ENCODE data around the gene ZMPSTE24.
"Not testable (repeated sequence)": the region's sequence is repeated elsewhere in the genome, so short reads cannot be mapped to it uniquely, and the experiment has no call there.

ZMPSTE24 gene

DNA sequence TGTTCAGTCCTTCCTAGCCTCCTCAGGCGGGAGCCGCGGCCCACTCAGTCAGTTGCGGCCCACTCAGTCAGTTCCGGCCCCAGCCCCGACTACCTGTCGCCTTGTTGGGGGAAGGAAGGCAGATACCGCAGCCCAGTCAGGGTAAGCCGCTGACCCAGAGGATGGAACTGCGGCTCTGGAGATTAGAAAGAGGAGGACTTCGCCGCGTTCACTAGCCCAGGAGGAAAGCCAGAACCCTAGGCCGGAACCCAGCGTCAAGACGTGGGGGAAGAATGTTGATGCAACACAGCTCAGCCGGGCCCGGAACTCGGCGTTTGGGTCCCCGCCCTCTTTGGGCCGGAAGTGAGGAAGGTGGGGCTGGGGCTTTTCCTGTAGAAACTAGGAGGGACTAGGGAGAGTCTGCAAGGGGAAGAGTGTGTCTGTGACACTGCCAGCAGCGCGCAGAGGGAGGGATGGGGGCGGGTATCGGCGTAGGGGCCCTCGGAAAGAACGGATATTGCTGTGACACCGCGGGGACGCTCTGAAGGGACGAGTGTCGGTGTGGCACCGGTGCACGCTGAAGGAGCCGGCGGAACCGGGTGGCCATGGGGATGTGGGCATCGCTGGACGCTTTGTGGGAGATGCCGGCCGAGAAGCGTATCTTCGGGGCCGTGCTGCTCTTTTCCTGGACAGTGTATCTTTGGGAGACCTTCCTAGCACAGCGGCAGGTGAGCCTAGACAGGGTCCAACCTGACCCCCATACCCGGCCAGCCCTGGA, at the start of gene ZMPSTE24:
Gene ZMPSTE24 (plus strand): TSS at position 549 of the 757 bp plus-strand sequence. CDS start 36 bp downstream, at position 585.
- FAIRE-seq = no peak

DNA sequence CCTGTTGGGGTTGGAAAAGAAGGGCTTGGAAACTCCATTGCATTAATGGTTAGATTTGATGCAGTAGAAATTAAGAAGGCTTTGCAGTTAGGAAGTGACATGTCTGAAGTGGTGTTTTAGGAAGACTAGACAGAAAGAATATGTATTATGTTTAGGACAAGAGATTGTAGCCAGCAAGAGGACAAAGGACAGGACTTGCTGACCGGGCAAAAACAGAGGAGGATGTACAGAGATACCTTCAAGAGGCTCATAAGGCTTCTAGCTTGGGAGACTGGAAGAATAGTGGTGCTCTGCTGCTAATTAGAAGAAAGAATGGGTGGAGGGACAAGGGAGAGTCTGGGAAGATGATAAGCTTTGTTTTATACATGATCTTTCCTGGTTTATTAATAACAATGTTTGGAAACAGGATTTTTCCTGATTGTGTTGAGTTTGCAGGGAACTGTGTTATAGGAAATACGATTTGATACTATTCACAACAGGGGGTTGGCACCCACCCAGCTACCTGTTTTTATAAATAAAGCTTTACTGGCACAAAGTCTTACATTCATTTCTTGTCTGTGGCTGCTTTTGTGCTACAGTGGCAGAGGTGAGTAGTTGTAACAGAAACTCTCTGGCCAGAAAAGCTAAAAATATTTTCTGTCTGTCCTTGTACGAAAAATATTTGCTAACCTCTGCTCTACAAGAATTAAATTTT, 47.4 kb upstream of the ZMPSTE24 start:
- FAIRE-seq = no peak

DNA sequence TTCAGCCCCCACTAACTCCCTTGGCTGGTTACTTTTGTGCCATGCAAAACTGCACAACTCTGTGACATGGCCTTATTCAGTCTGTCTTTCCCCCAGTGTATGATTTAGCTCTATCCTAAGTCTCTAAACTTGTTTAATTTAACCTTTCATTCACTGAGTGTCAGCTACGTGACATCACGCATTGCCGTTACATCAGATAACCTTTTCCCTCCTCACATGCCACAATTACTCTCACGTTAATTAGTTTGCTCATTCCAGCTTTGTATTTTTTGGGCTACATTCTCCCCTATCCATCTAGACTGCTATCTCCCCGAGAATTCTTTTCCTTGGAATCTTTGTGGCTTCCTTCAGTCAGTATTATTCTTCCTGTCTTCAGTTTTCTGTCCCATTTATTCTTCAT, 39.7 kb upstream of the ZMPSTE24 start:
- FAIRE-seq = no peak

DNA sequence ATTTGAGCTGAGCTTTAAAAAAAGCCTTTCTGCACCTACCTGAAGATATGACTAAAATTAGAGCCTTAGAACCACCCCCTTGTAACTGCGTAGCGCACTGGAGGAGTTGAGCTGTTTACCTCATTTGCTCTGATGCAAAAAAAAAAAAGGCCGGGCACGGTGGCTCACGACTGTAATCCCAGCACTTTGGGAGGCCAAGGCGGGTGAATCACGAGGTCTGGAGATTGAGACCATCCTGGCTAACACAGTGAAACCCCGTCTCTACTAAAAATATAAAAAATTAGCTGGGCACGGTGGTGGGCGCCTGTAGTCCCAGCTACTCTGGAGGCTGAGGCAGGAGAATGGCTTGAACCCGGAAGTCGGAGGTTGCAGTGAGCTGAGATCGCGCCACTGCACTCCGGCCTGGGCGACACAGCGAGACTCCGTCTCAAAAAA, 36.5 kb upstream of the ZMPSTE24 start:
- not testable (repeated sequence) for FAIRE-seq

DNA sequence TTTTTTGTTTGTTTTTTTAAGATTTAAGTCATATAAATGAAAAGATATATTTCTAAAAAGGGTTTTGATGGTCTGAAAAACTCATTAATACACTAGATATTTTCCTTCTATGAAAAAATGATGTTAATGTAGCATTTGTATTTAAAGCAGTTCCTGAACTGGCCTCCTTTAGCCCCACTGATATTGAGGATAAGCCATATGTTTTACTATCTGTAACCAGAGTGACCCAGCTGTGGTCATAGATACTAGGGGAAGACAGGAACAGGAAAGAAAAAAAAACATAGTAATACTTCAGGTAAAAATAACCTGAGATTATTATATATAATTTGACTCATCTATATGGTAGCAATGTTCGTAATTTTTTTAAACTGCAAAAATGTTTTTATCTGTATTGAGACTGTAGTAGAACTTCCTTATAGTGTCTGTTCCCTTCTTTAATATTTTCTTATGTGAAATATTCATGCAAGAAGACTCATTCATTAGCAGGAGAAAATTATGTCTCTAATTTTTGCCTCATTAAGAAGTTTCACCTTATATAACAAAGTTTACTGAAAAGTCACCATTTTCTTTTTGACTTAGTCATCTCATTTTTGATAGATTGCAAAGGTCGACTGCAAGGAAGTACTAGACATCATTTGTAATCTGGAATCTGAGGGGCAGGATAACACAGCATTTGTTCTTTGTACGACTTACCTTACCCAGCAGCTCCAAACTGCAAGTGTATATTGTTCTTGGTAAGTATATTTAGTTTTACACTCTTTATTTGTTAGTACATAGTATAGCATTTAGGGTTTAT, 35.9 kb upstream of the ZMPSTE24 start:
- FAIRE-seq = no peak

DNA sequence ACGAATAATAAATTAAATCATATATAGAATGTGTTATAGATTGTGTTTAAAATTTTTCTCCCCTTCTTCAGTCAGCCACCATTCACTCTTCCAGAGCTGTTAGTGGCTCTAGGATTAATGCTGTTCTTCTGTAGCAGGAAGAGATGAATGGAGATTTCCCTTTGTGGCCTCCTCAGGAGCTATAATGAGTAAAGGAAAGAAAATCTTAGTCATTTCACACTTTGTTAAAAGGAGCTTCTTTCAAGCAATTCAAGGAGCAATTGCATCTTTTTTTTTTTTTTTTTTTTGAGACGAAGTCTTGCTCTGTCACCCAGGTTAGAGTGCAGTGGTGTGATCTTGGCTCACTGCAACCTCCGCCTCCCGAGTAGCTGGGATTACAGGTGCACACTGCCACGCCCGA, 34.0 kb upstream of the ZMPSTE24 start:
- FAIRE-seq = no peak

DNA sequence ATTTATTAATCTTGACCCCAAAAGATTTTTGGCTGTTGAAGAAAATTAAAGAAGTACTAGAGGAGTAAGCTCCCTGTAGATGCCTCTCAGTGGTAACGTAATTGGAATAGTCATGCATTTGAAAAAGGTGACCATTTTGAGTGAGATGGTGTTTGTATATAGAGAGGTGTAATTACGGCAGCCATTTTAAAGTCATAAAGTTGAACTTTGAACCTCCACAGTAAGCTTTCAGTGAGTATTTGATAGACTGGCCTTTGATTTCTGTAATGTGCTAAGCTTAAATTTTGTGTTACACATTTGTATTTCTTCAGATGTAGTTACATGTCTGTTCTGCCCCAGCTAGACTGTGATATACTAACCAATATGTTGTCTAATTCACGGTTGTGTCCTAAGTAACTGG, 31.8 kb upstream of the ZMPSTE24 start:
- FAIRE-seq = no peak

DNA sequence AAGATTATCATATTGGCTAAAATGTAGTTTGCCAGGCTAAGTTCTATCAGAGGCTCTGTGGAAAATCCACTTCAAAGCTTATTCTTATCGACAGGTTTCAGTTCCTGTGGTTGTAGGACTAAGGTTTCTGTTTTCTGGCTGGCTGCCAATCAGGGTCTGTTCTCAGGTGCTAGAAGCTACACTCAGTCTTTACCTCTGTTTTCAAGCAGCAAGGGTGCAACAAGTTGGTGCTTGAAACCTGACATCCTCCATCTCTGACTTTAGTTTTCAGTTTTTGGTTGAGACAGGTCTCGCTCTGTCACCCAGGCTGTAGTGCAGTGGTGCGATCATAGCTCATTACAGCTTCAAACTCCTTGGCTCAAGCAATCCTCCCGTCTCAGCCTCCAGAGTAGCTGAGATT, 25.6 kb upstream of the ZMPSTE24 start:
- FAIRE-seq = no peak

DNA sequence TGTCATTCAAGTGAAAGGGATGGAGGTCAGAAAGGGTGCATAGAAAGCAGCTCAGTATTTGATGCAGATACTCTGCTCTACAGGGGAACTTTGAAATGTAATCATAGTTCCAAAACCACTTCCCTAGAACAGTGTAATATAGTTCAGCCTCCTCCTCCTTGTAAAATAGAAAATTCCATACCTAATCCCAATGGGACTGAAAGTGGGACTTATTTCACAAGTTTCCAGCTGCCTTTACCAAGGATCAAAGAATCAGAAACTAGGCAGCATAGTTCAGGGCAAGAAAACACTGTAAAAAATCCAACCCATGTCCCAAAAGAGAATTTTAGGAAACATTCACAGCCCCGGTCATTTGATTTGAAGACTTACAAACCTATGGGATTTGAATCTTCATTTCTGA, 18.4 kb upstream of the ZMPSTE24 start:
- no peak for FAIRE-seq

DNA sequence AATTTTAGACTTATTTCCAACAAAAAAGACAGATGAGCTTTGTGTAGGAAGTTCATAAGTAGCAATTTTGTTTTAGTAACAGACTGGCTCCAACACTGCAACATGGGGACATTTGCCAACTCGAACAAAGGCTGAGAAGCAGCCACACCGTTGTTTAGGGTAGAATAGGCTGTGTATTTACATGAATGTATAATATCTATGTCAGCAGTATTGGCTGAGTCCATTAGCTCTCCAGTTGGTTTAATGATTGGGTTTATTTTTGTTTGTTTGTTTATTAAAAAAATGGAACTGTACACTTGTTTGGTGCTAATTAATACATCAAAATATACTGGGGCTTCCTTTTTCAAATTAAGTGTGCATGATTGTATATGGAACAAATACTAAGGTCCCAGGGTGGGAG, 17.6 kb upstream of the ZMPSTE24 start:
- FAIRE-seq = no peak

DNA sequence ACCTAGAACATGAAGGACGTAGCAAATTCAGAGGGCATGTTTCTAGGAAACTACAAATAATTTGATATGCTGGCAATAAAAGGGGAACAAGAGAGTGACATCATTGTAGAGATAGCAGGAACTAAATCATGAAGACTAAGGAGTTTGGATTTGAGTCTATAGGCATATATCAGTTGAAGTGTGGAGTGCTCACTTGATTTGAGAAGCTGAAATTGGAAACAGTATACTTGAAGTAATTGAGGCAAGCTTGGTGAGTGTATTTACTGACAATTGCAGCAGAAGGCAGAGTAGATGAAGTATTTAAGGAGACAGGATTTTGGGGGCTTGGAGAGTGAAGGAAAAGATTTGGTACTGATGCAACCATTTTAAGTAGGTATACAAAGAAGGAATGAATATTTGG, 16.7 kb upstream of the ZMPSTE24 start:
- FAIRE-seq = no peak

DNA sequence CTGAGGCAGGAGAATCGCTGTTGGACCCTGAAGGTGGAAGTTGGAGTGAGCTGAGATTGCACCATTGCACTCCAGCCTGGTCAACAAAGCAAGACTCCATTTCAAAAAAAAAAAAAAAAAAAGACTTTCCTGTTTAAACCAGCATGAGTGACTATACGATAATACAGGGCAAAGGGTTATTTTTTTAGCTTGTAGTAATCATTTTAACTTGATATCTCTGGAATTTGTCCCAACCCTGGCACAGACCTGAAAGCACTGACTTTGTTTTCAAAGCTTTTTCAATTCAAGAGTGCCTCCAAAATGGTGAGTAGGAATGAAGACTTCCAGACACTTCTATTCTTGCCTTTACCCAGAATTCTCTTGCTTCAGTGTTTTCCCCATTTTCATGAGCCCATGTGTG, 14.7 kb upstream of the ZMPSTE24 start:
- no peak for FAIRE-seq

DNA sequence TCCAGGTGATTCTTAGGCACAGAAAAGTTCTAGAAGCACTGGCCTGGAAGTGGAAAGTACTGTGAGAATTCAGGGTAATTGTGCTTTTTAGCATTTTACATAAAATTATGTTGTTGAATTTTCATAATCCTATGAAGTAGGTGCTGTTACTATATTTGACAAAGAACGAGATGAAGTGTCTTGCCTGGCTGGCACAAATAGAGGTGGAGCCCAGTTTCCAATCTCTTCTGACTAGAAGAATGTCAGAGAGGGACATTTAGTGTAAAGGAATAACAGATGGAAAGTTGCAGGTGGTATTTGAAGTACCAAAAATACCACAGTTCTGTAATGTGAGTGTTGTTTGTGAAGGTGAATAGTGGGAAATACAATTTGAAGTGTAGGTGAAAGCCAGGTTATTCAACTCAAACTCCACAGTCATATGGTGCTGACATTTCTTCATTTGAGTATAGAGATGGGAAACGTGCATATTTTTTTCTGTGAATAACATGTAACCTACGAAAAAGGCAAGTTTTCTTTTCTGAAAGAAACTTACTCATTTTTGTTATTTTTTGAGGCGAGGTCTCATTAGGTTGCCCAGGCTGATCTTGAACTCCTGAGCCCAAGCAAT, 13.8 kb upstream of the ZMPSTE24 start:
- no peak for FAIRE-seq

DNA sequence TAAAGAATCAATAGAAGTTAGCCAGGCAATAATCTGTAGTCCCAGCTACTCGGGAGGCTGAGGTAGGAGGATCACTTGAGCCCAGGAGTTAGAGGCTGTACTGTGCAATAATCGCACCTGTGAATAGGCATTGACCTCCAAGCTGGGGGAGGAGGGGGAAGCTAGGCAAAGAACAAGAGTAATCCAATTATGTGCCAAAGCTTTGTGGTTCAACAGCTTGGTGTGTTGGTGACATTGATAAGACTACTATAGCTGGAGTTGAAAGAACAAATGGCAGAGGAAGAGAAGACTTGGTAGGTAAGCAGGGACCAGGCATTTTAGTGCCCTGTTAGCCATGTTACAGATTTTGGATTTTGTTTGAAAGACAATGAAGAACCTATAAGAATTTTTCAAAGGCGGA, 12.3 kb upstream of the ZMPSTE24 start:
- no peak for FAIRE-seq

DNA sequence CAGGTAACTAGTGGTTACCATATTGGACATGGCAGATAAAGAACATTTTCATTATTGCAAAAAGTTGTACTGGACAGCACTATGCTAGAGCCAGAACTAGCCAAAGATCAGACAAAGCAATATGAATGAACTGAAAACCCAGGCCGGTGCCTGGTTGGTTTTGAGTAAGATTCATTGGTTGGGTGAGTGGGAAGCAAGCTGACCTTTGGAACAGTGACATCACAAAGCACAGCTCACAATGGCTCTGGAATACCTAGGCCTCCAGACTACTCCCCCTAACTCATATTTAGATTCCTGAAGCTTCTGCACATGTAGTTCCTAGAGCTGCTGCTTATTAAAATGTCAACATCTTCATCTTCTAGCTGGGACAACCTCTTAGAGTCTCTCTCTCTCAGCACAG, 10.4 kb upstream of the ZMPSTE24 start, which contains the start of gene TMCO2:
Gene TMCO2 (plus strand): TSS at position 283 of the 400 bp plus-strand sequence. CDS start 57 bp downstream, at position 340.
- FAIRE-seq = no peak

DNA sequence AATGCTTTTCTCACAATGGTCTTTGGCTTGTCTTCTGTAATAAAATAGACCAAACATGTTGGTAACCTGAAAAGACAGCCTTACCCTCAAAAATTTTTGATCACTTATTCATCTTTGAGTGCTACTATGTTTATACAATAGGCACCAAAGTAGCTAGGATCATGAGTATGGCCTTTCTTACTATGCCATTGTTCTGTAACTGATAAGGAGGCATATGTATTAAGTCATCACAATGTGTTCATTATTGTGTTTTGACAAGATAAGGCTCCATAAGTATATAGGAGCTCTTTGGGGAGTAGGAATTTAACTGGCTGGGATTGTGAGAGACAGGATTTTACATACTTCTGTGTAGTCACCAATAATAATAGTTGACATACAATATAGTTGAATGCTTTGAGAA, 9.6 kb upstream of the ZMPSTE24 start:
- no peak for FAIRE-seq

DNA sequence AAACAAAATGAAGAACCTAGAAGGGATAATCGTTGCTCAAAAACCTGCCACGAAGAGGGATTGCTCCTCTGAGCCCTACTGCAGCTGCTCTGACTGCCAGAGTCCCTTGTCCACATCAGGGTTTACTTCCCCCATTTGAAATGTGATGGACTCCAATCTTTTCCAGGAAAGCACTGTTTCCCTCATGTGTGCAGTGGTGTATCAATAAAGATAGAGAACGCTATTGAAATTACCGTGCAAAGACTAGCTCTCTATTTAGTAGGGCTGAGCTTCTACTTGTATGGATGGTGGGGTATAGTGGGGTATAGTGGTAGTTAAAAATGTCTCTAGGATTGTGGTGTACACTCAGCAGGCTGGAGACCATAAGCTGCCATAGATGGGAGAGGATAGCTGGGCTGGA, 6.6 kb upstream of the ZMPSTE24 start:
- FAIRE-seq = no peak

DNA sequence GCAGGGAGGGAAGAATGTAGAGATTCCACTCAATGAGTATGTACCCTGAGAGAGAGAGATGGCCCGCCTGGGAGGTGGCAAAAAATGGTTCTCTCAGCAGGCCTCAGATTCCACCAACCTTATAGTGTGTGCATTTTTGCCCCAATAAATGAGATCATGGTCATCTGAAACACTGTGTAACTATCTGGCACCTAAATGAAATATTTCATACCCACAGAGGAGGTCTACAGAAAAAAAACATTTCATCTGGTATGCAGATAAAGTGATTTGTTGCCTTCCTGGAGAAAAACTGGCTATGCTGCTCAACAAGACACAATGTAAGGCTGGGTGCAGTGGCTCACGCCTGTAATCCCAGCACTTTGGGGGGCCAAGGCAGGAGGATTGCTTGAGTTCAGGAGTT, 5.4 kb upstream of the ZMPSTE24 start:
- no peak for FAIRE-seq

DNA sequence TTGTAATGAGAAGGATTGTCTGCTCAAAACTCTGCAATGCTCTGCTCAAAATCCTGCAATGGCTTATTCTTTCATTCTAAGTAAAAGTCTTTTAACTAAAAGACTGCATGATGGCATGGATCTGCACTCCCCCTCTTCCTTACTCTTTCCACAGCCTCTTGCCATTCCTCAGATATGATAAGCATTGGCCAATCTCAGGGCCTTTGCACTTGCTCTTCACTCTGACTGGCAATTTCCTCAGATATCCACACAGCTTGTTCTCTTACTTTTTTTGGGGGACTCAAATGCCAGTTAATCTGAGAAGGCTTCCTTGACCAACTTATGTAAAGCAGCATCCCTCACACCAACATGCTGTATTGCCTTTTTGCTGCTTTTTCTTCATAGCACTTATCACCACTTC, 2.8 kb upstream of the ZMPSTE24 start:
- FAIRE-seq = no peak

DNA sequence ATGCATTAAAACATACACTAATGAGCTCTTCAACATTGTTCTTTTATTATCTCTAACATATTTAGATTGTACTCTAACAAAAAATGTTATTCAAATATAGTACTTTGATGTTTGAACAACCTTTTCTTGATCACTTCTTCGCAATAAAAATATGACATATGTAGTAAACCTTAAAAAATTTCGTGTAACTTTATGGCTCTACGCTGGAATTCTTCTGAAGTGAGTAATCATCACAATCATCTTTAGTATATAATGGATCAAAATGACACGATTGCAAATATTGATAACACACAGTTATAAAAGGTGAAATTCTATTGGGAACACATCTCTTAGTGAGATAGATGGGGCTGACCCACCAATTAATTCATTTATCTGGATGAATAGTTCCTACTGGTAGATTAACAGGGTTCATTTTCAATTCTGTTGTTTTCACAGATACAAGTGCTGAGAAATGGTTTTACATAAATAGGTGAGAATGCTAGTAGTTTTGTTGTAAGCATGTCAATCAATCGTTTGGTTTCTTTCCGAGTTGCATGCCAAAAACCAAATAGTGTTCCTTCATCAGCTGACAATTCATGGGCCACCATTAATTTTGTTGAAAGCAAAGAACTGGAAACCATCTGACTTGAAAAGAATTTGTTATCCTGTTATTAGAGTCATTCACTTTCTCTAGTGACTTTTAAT, 1.5 kb upstream of the ZMPSTE24 start:
- no peak for FAIRE-seq

DNA sequence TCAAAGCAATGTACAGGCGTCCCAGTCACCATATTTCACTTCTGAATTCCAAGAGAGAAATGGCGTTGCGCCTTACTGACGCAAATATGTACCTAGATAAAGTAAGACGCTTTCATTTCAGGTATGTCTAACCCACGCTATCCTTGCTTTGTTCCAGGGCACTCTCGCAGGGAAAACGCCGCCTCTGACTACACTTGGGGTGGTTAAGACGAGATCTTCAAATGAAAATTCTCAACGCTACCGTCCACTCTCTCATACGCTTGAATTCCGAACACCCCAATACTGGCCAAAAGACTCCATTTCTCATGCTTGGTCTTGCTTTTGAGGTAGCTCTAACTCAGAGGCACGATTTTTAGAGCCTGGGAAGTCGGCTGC, 736 bp upstream of the ZMPSTE24 start:
- FAIRE-seq = no peak

DNA sequence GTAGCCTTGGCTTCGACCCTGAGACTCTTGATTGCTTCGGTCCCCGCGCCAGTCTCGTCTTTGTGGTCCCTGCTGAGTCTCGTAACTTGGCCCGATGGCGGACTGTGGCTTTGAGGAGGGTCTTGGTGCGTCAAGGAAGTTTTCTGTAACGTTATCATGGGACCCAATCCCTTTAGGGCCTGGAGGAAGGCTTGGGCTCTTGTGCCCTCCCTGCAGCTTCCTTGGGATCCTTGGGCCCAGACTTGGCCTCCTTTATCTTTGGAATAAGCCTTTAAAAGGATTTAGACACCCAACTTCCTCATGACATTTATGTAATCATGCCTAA, 371 bp downstream of the ZMPSTE24 start:
- no peak for FAIRE-seq

DNA sequence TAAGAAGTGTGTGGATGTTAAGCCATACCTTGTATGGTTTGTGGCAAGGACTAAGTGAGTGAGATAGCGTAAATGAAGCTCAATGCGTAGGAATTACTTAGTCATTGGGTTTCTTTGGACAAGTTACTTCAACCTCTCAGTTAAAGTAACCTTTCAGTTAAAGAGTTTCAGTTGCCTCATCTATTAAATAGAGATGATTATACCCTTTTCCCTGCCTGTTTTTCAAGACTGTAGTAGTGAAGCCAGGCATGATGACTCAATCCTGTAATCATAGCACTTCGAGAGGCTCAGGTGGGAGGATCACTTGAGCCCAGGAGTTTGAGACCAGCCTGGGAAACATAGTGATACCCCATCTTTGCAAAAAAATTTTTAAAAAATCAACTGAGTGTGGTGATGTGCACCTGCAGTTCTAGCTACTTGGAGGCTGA, 6.3 kb downstream of the ZMPSTE24 start:
- no peak for FAIRE-seq
